ENCODE results near the gene SCYL2.
A peak's percentile ranks its signal among the peaks of the same experiment; 100 is the strongest.
"Not testable (repeated sequence)": the region's sequence is repeated elsewhere in the genome, so short reads cannot be mapped to it uniquely, and the experiment has no call there.

Gene SCYL2

DNA sequence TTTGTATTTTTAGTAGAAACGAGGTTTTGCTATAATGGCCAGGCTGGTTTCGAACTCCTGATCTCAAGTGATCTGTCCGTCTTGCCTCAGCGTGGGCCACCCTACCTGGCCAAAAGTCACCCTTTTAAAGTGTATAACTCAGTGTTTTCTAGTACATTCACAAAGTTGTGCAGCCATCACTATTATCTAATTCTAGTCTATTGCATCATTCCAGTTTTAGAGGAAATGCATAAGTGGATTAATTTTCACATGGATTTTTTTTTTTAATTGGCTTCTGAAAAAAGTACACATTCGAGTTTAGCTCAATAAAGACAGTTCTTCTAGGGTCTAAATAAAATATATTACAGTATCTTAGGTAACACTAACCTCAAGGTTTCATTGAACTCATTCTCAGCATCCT, 3.8 kb upstream of the SCYL2 start:
- H3K4me3 ChIP-seq (ENCODE audit: low read depth, low read length): no peak overlapping the region
- TF ChIP-seq, protein P1, sequence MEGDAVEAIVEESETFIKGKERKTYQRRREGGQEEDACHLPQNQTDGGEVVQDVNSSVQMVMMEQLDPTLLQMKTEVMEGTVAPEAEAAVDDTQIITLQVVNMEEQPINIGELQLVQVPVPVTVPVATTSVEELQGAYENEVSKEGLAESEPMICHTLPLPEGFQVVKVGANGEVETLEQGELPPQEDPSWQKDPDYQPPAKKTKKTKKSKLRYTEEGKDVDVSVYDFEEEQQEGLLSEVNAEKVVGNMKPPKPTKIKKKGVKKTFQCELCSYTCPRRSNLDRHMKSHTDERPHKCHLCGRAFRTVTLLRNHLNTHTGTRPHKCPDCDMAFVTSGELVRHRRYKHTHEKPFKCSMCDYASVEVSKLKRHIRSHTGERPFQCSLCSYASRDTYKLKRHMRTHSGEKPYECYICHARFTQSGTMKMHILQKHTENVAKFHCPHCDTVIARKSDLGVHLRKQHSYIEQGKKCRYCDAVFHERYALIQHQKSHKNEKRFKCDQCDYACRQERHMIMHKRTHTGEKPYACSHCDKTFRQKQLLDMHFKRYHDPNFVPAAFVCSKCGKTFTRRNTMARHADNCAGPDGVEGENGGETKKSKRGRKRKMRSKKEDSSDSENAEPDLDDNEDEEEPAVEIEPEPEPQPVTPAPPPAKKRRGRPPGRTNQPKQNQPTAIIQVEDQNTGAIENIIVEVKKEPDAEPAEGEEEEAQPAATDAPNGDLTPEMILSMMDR (IDR thresholded peaks at IDR 0.05; ENCODE audit: borderline replicate concordance, insufficient read depth, low read depth, low read length): no peak

DNA sequence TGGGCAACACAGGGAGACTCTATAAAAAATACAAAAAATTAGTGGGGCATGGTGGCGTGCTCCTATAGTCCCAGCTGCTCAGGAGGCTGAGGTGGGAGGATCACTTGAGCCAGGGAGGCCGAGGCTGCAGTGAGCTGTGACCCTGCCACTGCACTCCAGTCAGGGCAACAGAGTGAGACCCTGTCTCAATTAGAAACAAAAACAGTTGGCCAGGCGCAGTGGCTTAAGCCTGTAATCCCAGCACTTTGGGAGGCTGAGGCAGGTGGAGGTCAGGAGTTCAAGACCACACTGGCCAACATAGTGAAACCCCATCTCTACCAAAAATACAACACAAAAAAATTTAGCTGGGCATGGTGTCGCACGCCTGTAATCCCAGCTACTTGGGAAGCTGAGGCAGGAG, 1.9 kb upstream of the SCYL2 start:
- not testable (repeated sequence) for H3K4me3 ChIP-seq (ENCODE audit: low read depth, low read length)

DNA sequence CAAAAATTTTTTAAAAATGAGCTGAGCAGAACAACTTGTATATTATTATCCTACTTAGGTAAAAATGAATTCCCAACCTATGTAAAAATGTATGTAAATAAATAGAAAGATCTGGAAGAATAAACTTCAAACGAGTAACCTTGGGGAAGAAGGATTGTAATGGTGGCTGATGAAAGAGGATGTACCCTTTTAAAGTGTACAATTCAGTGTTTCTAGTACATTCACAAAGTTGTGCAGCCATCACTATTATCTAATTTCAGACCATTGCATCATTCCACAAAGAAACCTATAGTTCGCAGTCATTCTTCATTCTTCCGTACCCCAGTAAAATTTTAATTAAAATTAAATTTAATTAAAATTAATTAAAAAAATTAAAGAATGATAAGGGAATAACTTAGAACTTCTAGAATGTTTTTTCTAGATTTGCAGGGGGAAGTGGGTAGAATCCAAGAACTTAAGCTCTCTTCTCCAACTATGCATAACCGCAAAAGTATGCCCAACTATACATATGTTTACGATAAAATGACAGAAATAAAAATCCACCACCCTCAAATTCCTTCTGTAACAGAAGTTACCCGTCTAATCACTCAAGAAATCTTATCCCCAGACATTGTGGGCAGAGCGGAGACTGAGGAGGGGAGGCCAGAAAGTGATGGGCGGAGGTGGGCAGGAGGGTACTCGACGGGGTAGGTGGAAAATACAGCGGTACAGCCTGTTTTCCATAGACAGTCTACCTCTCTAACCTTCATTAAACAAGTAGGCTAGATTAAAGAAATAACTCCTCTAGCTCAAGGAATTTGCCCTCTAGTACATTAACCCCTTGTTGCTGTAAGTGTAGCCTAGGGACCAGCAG, 1.0 kb upstream of the SCYL2 start:
- H3K4me3 ChIP-seq (ENCODE audit: low read depth, low read length): no peak overlapping the region
- TF ChIP-seq, protein P1 (IDR thresholded peaks at IDR 0.05; ENCODE audit: borderline replicate concordance, insufficient read depth, low read depth, low read length): no peak

DNA sequence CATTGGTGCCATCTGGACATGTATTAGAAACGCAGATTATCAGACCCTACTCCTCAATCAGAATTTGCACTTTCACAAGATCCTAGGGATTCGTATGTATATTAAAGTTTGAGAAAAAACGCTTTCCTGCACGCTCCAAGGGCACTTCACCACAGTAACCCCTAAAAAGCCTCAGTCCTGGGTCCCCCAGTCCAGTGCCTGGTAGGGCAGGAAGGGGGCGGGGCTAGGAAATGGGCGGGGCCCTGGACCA, 467 bp upstream of the SCYL2 start:
- TF ChIP-seq, protein P1 (IDR thresholded peaks at IDR 0.05; ENCODE audit: borderline replicate concordance, insufficient read depth, low read depth, low read length): no peak
- H3K4me3 ChIP-seq (ENCODE audit: low read depth, low read length): peak overlapping the region; percentile 80

DNA sequence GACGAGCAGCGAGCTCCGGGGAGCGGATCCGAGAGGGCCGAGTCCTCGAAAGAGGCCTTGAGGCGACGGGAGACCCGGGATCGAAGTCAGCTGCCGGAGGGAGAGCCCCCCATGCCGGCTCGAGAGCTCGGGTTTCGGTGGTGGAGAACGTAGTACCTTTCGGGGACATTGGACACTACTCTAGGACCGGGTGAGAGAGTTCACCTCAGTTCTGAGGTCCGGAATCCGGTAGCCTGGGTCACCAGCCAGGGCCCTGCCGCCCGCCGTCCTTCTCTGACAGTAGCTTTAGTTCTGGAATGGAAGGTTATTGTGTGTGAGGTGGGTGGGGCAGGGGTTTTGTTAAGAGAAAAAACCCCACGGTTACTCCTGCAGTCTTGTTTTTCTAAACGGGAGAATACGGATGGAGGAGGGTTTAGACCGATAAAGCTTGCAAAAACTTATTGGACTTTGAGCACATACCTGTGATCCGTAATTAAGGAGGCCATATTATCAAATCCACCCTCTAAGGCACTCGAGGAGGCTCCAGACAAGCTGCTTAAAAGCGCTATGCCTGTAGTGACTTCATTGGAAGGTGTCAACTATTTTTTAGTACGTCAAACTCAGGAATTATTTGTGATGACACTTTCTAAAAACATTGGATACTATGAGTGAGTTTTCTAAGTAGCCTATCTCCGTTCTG, 765 bp downstream of the SCYL2 start:
- H3K4me3 ChIP-seq (ENCODE audit: low read depth, low read length): peak overlapping the region; percentile 80
- TF ChIP-seq, protein P1 (IDR thresholded peaks at IDR 0.05; ENCODE audit: borderline replicate concordance, insufficient read depth, low read depth, low read length): no peak

DNA sequence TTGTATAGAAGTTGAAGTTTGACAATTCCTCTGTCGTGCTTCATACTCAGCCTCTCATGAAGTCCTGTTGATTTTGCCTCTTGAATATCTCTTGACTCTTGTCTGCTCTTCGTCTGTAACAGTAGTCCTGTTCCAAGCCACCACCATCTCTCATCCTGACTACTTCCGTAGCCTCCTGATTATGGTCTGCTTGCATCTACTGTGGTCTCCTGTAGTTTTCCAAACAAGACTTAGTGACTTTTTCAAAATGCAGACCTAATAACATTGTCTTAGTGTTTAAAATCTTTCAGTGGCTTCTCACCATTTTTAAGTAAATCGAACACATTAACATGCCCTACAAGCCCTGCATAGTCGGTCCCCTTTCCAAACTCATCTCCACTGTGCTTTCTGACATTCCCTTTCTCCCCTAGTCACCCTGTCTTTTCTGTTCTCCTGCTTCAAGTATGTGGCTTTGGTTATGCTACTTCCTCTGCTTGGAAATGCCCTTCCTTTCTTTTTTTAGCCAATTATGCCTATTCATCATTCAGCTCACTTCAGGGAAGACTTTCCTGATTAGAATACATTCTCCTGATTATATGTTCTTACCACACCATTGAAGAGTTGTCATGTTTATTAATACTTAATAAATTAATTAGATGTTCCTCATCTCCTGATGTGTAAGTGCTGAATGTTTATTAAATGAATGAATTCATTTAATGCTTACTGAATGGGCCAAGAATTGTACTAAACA, 2.0 kb downstream of the SCYL2 start:
- no peak overlapping the region for H3K4me3 ChIP-seq (ENCODE audit: low read depth, low read length)
- TF ChIP-seq, protein P1 (IDR thresholded peaks at IDR 0.05; ENCODE audit: borderline replicate concordance, insufficient read depth, low read depth, low read length): no peak

DNA sequence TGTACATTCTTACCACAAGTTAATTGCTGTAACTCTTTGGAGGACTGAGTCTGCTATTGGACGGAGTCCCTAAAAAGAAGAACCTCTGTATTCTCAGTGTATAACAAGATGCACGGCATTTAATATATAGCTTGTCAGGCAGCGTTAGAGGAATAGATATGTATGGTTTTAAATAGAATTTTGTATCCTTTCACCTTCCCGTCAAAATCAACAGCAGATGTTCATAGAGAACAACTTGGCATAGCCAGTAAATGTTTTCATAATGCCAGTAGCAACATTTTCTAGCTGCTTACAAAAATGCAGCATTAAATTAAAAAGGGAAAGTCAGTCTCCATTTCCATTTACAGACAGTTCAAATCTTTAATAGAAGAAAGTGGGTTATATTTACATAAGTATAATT, 6.8 kb downstream of the SCYL2 start:
- H3K4me3 ChIP-seq (ENCODE audit: low read depth, low read length): no peak overlapping the region
- TF ChIP-seq, protein P1 (IDR thresholded peaks at IDR 0.05; ENCODE audit: borderline replicate concordance, insufficient read depth, low read depth, low read length): no peak
